ENCODE results near the gene TMEM150B. TPM values are rescaled to one million over a fixed set of nuclear protein-coding genes. Genes with fewer than 3 reads are reported as not detected.

Gene TMEM150B
- polyA plus RNA-seq, 1 donor, result 71.4 TPM

GRCh38 chr19:55354698-55355212 is 29.6 kb upstream of the TMEM150B start, which contains the start of gene COX6B2:
Gene COX6B2, minus strand, starts transcription at chr19:55354719. Its CDS starts 198 bp downstream, at chr19:55354521.
- no peak for DNase-seq
- H3K36me3 ChIP-seq (ENCODE audit: control insufficient read depth, insufficient read depth, low read length), result no peaks in the 10 kb centered on the region
- H3K4me3 ChIP-seq (ENCODE audit: low read length), result peak within 1 kb of the TSS; percentile 37
- no peaks in the 10 kb centered on the region for H3K9me3 ChIP-seq (ENCODE audit: control insufficient read depth, low read depth, low read length)
- H3K27ac ChIP-seq (ENCODE audit: low read length), result no peak within 1 kb of the TSS
- no CpG with 5 or more reads among the region's 43 CpGs for WGBS (ENCODE audit: insufficient coverage, low lambda C conversion rate)
- H3K4me1 ChIP-seq (ENCODE audit: control insufficient read depth, insufficient read depth, low read length), result peaks cover 13% of the 10 kb centered on the region
- H3K27me3 ChIP-seq (ENCODE audit: control insufficient read depth, insufficient read depth, low read length), result peaks cover 67% of the 10 kb centered on the region

GRCh38 chr19:55353803-55354697 is 28.9 kb upstream of the TMEM150B start:
- peak in 1 of 2 donors; percentile 78 for DNase-seq
- Histone ChIP-seq H3K9me3 (ENCODE audit: control insufficient read depth, low read depth, low read length) (no peaks in the 10 kb centered on the region), H3K27ac (ENCODE audit: low read length) (no peak overlapping the region), H3K4me3 (ENCODE audit: low read length) (peak overlapping the region; percentile 37), H3K27me3 (ENCODE audit: control insufficient read depth, insufficient read depth, low read length) (peaks cover 67% of the 10 kb centered on the region), H3K36me3 (ENCODE audit: control insufficient read depth, insufficient read depth, low read length) (no peaks in the 10 kb centered on the region), H3K4me1 (ENCODE audit: control insufficient read depth, insufficient read depth, low read length) (peaks cover 13% of the 10 kb centered on the region)
- WGBS (ENCODE audit: insufficient coverage, low lambda C conversion rate), result no CpG with 5 or more reads among the region's 72 CpGs

GRCh38 chr19:55353356-55353802 is 28.2 kb upstream of the TMEM150B start:
- Histone ChIP-seq H3K36me3 (ENCODE audit: control insufficient read depth, insufficient read depth, low read length) (no peaks in the 10 kb centered on the region), H3K27me3 (ENCODE audit: control insufficient read depth, insufficient read depth, low read length) (peaks cover 67% of the 10 kb centered on the region), H3K4me3 (ENCODE audit: low read length) (peak overlapping the region; percentile 37), H3K4me1 (ENCODE audit: control insufficient read depth, insufficient read depth, low read length) (peaks cover 13% of the 10 kb centered on the region), H3K9me3 (ENCODE audit: control insufficient read depth, low read depth, low read length) (no peaks in the 10 kb centered on the region), H3K27ac (ENCODE audit: low read length) (no peak overlapping the region)
- DNase-seq, result no peak
- no CpG with 5 or more reads among the region's 24 CpGs for WGBS (ENCODE audit: insufficient coverage, low lambda C conversion rate)

GRCh38 chr19:55352549-55353145 is 27.5 kb upstream of the TMEM150B start:
- Histone ChIP-seq H3K4me3 (ENCODE audit: low read length) (no peak overlapping the region), H3K27ac (ENCODE audit: low read length) (no peak overlapping the region), H3K4me1 (ENCODE audit: control insufficient read depth, insufficient read depth, low read length) (peaks cover 13% of the 10 kb centered on the region), H3K9me3 (ENCODE audit: control insufficient read depth, low read depth, low read length) (no peaks in the 10 kb centered on the region), H3K36me3 (ENCODE audit: control insufficient read depth, insufficient read depth, low read length) (no peaks in the 10 kb centered on the region), H3K27me3 (ENCODE audit: control insufficient read depth, insufficient read depth, low read length) (peaks cover 65% of the 10 kb centered on the region)
- DNase-seq, result no peak
- WGBS (ENCODE audit: insufficient coverage, low lambda C conversion rate), result no CpG with 5 or more reads among the region's 25 CpGs

GRCh38 chr19:55352040-55352439 is 26.9 kb upstream of the TMEM150B start:
- DNase-seq, result no peak
- Histone ChIP-seq H3K27me3 (ENCODE audit: control insufficient read depth, insufficient read depth, low read length) (peaks cover 59% of the 10 kb centered on the region), H3K36me3 (ENCODE audit: control insufficient read depth, insufficient read depth, low read length) (peaks cover 4% of the 10 kb centered on the region), H3K27ac (ENCODE audit: low read length) (no peak overlapping the region), H3K4me1 (ENCODE audit: control insufficient read depth, insufficient read depth, low read length) (peaks cover 13% of the 10 kb centered on the region), H3K4me3 (ENCODE audit: low read length) (no peak overlapping the region), H3K9me3 (ENCODE audit: control insufficient read depth, low read depth, low read length) (no peaks in the 10 kb centered on the region)
- no CpG with 5 or more reads among the region's 6 CpGs for WGBS (ENCODE audit: insufficient coverage, low lambda C conversion rate)

GRCh38 chr19:55350620-55351315 is 25.6 kb upstream of the TMEM150B start:
- Histone ChIP-seq H3K36me3 (ENCODE audit: control insufficient read depth, insufficient read depth, low read length) (peaks cover 10% of the 10 kb centered on the region), H3K27ac (ENCODE audit: low read length) (no peak overlapping the region), H3K9me3 (ENCODE audit: control insufficient read depth, low read depth, low read length) (no peaks in the 10 kb centered on the region), H3K27me3 (ENCODE audit: control insufficient read depth, insufficient read depth, low read length) (peaks cover 47% of the 10 kb centered on the region), H3K4me3 (ENCODE audit: low read length) (no peak overlapping the region), H3K4me1 (ENCODE audit: control insufficient read depth, insufficient read depth, low read length) (peaks cover 13% of the 10 kb centered on the region)
- no peak for DNase-seq
- WGBS (ENCODE audit: insufficient coverage, low lambda C conversion rate), result 100% methylated on average over 1 of the region's 11 CpGs

- WGBS (ENCODE audit: insufficient coverage, low lambda C conversion rate), result no CpG with 5 or more reads among the region's 22 CpGs
- no peak for DNase-seq
- Histone ChIP-seq H3K9me3 (ENCODE audit: control insufficient read depth, low read depth, low read length) (no peaks in the 10 kb centered on the region), H3K27me3 (ENCODE audit: control insufficient read depth, insufficient read depth, low read length) (peaks cover 25% of the 10 kb centered on the region), H3K27ac (ENCODE audit: low read length) (no peak overlapping the region), H3K36me3 (ENCODE audit: control insufficient read depth, insufficient read depth, low read length) (peaks cover 19% of the 10 kb centered on the region), H3K4me1 (ENCODE audit: control insufficient read depth, insufficient read depth, low read length) (peaks cover 6% of the 10 kb centered on the region), H3K4me3 (ENCODE audit: low read length) (no peak overlapping the region)
Observed at GRCh38 chr19:55348317-55349034, 23.3 kb upstream of the TMEM150B start.

- DNase-seq, result no peak
- no peak overlapping the region for H3K4me3 ChIP-seq (ENCODE audit: low read length)
- H3K27ac ChIP-seq (ENCODE audit: low read length), result no peak overlapping the region
- H3K4me1 ChIP-seq (ENCODE audit: control insufficient read depth, insufficient read depth, low read length), result no peaks in the 10 kb centered on the region
- H3K27me3 ChIP-seq (ENCODE audit: control insufficient read depth, insufficient read depth, low read length), result peaks cover 15% of the 10 kb centered on the region
- H3K36me3 ChIP-seq (ENCODE audit: control insufficient read depth, insufficient read depth, low read length), result peaks cover 28% of the 10 kb centered on the region
- H3K9me3 ChIP-seq (ENCODE audit: control insufficient read depth, low read depth, low read length), result no peaks in the 10 kb centered on the region
- WGBS (ENCODE audit: insufficient coverage, low lambda C conversion rate), result no CpG with 5 or more reads among the region's 10 CpGs
Observed at GRCh38 chr19:55347442-55348009, 22.4 kb upstream of the TMEM150B start.

GRCh38 chr19:55346725-55347441 is 21.7 kb upstream of the TMEM150B start:
- Histone ChIP-seq H3K27me3 (ENCODE audit: control insufficient read depth, insufficient read depth, low read length) (peaks cover 9% of the 10 kb centered on the region), H3K9me3 (ENCODE audit: control insufficient read depth, low read depth, low read length) (no peaks in the 10 kb centered on the region), H3K4me3 (ENCODE audit: low read length) (no peak overlapping the region), H3K36me3 (ENCODE audit: control insufficient read depth, insufficient read depth, low read length) (peaks cover 34% of the 10 kb centered on the region), H3K27ac (ENCODE audit: low read length) (no peak overlapping the region), H3K4me1 (ENCODE audit: control insufficient read depth, insufficient read depth, low read length) (peaks cover under 1% of the 10 kb centered on the region)
- no CpG with 5 or more reads among the region's 41 CpGs for WGBS (ENCODE audit: insufficient coverage, low lambda C conversion rate)
- DNase-seq, result no peak

Data from large intestine (tissue), 3 donors.